ENCODE results near the gene CACNA2D3.
"Not testable (repeated sequence)": the region's sequence is repeated elsewhere in the genome, so short reads cannot be mapped to it uniquely, and the experiment has no call there.

The CACNA2D3 gene

DNA sequence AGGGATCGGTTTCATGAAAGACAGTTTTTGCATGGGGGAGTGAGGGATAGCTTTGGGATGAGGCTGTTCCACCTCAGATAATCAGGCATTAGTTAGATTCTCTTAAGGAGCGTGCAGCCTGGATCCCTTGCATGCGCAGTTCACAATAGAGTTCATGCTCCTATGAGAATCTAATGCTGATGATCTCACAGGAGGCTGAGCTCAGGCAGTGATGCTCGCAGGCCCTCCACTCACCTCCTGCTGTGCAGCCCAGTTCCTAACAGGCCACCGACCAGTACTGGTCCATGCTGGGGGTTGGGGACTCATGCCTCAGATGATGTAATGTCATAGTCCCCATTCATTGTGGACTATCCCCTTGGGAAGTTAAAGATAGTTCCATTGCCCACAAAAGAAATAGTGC lies 255.8 kb downstream of the CACNA2D3 start:
- FAIRE-seq: no peak

DNA sequence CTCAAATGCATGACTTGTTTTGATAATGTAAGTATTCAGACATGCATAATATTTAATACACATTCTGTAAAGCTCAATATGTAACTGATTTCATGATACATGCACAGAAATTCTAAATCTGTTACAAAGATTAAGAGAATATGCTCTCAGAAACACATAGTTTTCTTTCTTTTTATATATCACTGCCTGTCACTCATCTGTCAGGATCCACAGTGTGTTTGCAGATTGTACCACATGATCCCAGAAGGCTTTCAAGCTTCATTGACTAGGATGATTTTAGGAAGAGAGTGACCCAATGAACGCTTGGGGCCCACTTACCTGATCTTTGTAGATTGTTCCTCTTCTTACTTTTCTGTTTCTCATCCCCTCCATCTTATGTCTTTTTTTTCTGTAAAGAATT lies 261.9 kb downstream of the CACNA2D3 start:
- no peak for FAIRE-seq

DNA sequence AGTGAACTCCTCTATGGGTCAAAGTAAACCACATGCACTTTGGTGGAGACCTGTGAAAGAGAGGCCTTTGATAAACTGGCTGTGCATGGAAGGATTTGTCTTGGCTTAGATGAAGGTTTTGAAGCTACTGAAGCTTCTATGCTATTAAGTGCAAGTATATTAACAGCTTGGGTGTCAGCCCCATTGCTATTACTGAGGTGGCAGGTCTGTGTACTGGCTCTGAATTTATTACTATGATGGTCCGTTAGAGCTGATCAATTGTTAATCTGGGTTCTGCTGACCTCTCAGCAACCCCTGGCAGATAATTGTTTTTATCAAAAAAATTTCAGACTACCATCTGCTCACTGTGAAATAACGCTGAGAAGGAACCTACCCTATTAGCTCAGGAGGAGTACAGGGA lies 268.2 kb downstream of the CACNA2D3 start:
- no peak for FAIRE-seq

GRCh38 chr3:54393150-54393549 lies 270.8 kb downstream of the CACNA2D3 start:
- FAIRE-seq: no peak

GRCh38 chr3:54408328-54408727 lies 286.0 kb downstream of the CACNA2D3 start:
- no peak for FAIRE-seq

- no peak for FAIRE-seq
Observed at GRCh38 chr3:54421943-54422342, 299.6 kb downstream of the CACNA2D3 start.

DNA sequence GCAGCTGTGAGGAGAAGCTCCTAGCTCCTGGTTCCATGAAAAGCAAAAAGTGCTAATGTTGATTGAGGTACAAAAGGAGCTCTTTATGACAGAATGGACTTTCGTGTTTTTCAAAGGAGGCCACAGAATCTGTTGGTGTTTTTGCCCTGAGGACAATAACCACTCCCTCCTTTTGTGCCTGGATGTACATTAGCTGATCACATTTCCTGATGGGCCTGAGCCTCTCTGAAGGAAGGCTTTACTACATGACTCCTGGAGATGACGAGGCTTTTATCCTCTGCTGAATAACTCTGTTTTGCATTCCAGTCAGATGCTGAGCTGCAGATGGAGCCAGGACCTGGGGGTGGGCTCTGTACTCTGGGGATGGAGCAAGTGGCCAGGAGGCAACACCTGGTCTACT lies 301.9 kb downstream of the CACNA2D3 start:
- no peak for FAIRE-seq

DNA sequence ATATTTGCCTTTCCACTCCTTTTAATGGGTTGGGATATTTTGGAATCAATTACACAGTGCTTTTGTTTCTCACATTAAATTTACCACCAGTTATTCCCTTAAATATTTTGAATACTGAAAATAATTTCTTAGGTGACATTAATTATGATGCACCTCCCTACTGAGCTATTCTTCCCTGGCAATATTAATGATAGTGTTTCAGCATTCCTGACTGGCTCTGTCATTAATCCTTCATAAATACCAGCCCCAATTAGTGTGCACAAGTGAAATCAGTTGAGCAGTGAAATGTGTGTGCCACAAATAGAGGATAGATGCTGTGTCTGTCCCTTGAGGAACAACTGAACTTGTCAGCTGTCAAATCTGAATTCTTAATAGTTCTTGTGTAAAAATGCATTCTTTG lies 304.0 kb downstream of the CACNA2D3 start:
- no peak for FAIRE-seq

DNA sequence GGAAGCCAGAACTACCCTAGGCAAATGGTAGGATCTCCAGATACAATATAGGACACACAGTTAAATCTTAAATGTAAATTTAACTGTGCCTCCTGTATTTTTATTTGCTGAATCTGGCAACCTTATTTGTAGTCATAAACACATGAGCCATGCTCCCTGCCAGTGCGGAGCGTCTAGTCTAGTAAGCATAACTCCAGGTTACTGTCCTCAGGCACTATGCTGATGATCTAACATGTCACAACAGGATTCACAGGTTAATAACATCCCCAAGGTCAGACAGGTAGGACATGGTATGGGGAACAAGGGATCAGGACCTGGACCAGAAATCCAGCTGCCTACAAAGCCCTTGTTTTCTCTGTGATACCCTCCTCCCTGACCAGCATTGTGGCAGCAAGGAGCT lies 305.1 kb downstream of the CACNA2D3 start:
- FAIRE-seq: no peak

DNA sequence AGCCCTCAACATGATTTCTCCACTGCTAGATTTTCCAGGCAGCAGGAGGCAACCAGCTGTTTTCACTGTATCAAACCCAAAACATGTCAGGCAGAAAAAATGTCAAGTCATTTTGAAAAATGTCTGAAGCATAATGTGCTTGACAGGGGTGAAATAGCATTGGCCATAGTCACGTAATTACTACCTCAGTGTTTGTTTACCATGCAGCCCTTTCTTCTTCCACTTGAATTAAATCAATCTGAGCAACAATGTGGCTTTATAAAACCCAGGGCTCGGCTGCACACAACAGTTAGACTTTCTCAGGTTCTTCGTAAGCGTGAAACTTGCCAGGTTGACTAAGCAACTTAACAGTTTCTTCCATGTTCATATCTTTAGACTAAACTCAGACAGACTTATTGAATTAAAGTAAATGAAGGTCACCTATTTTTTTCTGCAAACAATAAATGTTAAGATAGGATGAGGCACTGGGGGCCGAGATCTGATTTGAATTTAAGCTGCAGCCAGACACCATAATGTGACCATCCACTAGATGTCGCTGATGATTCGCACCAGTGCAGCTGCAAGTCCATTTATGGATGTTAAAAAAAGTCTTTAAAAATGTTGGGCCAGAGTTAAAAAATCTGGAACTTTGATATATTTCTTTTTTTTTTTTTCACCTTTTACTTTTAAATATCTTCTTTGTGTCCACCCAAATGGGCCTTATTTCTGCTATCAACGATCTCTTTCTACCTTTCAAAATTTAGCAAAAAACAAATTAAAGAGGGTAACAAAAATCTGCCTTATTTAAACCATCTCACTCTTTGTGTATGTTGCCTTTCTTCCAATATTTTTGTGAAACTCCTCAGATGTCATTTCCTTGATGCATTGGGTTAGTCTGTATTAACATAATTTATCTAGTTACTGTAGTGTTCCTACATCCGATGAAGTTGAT lies 305.9 kb downstream of the CACNA2D3 start:
- peak; percentile 94 for FAIRE-seq

DNA sequence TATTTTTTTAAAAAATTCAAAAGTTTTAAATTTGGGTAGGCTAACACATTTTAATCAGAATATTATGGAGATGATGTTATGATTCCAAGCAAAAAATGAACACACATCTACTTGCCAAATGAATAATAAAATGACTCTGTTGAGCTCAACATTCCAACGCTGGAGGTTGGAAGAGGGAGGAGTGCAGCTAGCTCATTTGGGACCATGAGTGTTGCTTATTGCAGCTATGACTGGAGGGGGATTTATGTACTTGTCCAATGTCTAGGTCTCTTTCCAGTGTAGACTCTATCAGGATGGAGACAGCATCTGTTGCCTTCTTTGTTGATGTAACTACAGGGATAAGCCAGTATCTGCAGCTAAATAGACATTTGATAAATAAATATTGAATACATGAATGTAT lies 310.6 kb downstream of the CACNA2D3 start:
- FAIRE-seq: no peak

DNA sequence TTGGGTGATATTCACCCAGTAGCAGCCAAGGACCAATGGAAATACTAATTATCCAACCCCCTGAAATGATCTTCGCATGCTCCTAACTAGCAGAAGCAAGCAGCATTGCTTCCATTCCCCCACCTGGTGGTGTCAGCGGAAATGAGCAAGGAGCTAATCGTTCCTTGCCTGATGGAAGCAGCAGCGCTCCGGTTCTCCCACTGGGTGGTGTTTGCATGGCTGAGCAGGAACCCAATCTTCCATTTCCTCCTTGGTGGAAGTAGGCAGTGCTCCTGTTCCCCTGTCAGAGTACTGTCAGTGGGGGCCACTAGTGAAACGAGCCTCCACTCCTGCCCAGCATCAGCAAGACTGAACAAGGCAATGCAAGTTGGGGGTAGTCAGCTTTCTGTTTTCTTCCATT lies 311.5 kb downstream of the CACNA2D3 start:
- no peak for FAIRE-seq

DNA sequence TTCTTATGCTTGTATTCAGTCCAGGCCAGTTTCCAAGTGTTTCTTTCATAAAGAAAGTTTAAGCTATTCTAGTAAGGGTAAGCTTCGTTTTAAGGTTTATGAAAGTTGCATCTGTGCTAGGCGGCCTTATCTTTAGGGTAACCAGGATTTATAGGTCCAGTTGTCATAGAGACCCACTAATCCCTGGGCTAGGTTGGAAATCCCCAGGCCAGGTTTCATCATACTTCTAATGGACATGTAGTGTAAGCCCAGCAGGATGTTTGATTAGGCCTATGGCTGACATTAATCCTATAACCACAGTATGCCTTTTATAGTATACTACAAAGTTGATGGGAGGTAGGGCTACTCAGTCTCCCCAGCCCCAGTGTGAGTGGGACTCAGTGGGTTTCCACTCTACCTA lies 312.4 kb downstream of the CACNA2D3 start:
- FAIRE-seq: no peak

DNA sequence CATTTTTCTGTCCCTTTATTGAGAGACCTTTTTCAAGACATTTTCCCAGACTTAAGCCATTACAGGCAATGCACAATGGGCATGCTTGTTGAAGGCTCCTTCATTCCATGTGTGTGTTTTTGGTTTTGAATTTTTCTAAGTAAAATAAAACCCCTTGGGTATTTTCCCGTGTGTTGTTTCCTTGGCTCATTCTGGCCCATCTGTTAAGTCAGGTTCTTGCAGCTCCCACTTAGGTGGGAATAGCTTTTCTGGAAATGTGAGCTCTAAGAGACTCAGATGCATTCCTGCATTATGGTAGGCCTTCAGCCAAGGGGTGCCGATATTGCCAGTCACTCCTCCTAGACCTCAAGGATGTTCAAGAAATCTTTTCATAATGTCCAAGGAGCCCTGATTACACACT lies 314.9 kb downstream of the CACNA2D3 start:
- FAIRE-seq: no peak

- FAIRE-seq: no peak
Observed at GRCh38 chr3:54443561-54444161, 321.3 kb downstream of the CACNA2D3 start.

GRCh38 chr3:54445630-54446029 lies 323.3 kb downstream of the CACNA2D3 start:
- FAIRE-seq: no peak

- no peak for FAIRE-seq
Observed at GRCh38 chr3:54447427-54447826, 325.1 kb downstream of the CACNA2D3 start.

DNA sequence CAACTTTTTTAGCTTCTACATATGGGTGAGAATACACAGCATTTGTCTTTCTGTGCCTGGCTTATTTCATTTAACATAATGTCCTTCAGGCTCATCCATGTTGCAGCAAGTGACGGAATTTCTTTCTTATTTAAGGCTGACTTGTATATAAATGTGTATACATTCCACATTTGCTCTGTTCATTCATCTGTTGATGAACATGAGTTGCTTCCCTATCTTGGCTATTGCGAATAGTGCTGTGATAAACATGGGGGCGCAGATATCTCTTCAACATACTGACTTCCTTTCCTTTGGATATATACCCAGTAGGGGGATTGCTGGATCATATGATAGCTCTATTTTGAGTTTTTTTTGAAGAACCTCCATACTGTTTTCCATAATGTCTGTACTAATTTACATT lies 332.5 kb downstream of the CACNA2D3 start:
- FAIRE-seq: no peak

- no peak for FAIRE-seq
Observed at GRCh38 chr3:54458357-54458756, 336.0 kb downstream of the CACNA2D3 start.

GRCh38 chr3:54464554-54464953 lies 342.2 kb downstream of the CACNA2D3 start:
- not testable (repeated sequence) for FAIRE-seq

DNA sequence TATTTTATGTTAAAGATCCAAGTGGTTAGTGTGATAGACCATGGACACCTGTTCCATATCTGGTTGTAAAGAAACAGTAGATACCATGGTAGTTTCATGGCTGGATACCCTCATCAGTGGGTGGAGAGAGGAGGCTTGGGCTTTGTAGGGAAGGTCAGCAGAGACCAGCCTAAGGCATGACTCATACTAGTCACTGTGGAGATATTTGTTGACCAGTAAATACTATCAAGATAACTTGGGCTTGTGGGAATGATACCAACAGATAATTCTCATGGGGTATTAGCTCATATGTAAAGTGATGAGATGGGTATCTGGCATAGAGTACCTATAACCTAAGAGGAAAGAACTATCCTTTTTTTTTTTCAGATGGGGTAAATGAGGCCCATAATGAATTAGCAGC lies 354.5 kb downstream of the CACNA2D3 start:
- FAIRE-seq: no peak

DNA sequence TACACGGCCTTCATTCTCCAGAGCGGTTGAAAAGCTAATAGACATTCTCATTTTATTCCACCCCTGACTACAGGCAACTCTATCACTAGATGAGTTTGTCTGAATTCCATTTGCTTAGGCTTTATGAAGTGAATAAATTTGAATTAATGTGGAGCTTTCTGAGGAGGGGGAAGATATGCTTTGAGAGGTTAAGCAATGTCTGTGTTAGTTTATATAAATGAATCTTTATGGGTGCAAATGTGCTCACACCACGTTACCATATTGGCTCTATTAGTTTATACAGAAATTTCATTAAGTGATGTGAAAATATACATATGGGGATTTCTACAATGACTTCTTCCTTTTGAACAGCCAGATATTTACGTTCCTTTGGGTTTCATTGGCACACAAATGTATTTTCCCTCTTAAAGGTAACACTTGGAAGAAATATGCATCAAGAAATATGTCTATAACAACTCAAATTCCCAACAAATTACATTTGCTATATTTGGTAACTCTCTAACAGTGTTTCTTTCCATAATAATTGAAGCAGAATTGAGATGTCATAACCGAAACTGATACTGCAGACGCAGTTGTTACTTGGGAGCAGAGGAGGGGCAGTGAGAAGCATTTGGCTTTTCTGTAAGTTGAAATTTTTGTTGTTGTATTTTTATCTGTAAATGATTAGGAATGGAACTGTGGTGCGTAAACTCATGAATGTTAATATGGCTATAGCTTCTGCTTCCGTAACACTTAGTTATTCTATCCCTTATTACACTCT lies 359.4 kb downstream of the CACNA2D3 start:
- no peak for FAIRE-seq

DNA sequence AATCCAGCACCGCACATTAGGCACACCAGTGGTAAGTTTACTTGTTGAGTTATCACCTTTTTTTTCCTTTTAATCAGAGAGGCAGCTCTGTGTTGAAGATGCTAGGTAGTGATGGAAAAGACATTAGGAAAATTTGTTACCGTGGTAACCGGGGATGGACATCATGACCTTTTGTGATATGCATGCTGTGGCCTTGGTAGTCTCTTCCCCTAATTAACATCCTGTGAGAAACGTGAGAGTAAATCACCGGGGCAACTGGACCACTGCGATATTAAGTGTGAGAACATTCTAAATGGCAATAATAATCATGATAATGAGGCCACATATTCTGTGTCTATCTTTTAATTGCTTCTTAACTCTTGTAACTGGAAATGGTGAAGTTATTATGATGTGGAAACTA lies 362.0 kb downstream of the CACNA2D3 start:
- no peak for FAIRE-seq

DNA sequence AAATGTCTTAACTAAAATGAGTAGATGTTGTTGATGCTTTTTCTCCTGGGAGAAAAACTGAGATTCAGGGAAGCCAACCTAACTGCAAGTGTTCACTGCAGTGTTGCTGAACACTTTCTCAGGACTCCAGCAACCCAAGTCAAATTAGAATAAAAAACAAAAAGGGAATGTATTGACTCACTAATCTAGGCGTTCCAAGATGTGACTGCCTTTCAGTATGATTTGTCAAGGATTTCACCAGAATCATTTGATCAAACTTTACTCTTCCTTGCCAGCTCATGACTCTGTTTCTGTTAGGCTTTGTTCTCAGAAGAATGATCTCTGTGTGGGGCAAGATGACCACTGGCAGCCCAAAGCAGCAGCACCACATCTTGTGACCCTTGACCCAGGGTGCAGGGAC lies 364.0 kb downstream of the CACNA2D3 start:
- no peak for FAIRE-seq

Data from G401.6 (cell line).